NCI-H2081 (cell line): ENCODE results near the gene PSG3.
A peak's percentile ranks its signal among the peaks of the same experiment; 100 is the strongest.
"Not testable (repeated sequence)": the region's sequence is repeated elsewhere in the genome, so short reads cannot be mapped to it uniquely, and the experiment has no call there.

Experiments used
- DNase-seq, 2 experiments: peaks; one replicate each; lab custom pipeline; 2025; lab: John Stamatoyannopoulos, UW

Gene PSG3

GRCh38 chr19:42695811-42696503, 44.3 kb downstream of the PSG3 start:
- DNase-seq = no peak

- peak; percentile 3 to 14 for DNase-seq
Measured at GRCh38 chr19:42693760-42694350, 46.4 kb downstream of the PSG3 start.

GRCh38 chr19:42683917-42684513, 56.3 kb downstream of the PSG3 start:
- DNase-seq = no peak

GRCh38 chr19:42676326-42676725, 64.0 kb downstream of the PSG3 start:
- DNase-seq = not testable (repeated sequence)

GRCh38 chr19:42674549-42674948, 65.7 kb downstream of the PSG3 start:
- not testable (repeated sequence) for DNase-seq
